OCI-LY7 (cell line): Measurements from ENCODE around the gene CABLES1.

Experiments used
- EZH2phosphoT487 ChIP-seq: fragments of 200-600 bp; sonication (generic); IDR thresholded peaks from 2 replicates; pipeline ENCODE4 v1.6.1; 2018; ENCODE audit warnings: low read depth, borderline replicate concordance, mild to moderate bottlenecking, mixed run types, antibody characterized with exemption, low read length, moderate library complexity, mixed read lengths
- TF ChIP-seq, protein P1 (sequence below): fragments of 200-600 bp; sonication (generic); conservative IDR thresholded peaks from 2 replicates; pipeline ENCODE4 v1.5.1; 2014; ENCODE audit warnings: mild to moderate bottlenecking, antibody characterized with exemption, low read length, moderate library complexity, mixed read lengths

- TF ChIP-seq, protein P1, sequence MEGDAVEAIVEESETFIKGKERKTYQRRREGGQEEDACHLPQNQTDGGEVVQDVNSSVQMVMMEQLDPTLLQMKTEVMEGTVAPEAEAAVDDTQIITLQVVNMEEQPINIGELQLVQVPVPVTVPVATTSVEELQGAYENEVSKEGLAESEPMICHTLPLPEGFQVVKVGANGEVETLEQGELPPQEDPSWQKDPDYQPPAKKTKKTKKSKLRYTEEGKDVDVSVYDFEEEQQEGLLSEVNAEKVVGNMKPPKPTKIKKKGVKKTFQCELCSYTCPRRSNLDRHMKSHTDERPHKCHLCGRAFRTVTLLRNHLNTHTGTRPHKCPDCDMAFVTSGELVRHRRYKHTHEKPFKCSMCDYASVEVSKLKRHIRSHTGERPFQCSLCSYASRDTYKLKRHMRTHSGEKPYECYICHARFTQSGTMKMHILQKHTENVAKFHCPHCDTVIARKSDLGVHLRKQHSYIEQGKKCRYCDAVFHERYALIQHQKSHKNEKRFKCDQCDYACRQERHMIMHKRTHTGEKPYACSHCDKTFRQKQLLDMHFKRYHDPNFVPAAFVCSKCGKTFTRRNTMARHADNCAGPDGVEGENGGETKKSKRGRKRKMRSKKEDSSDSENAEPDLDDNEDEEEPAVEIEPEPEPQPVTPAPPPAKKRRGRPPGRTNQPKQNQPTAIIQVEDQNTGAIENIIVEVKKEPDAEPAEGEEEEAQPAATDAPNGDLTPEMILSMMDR: no peak
- no peak for TF ChIP-seq EZH2phosphoT487
Measured at GRCh38 chr18:23249348-23249747, 114.1 kb downstream of the CABLES1 start.
